ENCODE results near the gene TNS1.

TNS1 gene

GRCh38 chr2:217845301-217845700 lies 157.5 kb downstream of the TNS1 start:
- Histone ChIP-seq H3K9me3 (no peaks in the 10 kb centered on the region), H3K27me3 (ENCODE audit: low read depth) (no peaks in the 10 kb centered on the region), H3K36me3 (replicated peaks) (no peaks in the 10 kb centered on the region), H3K4me3 (no peak overlapping the region), H3K4me1 (no peaks in the 10 kb centered on the region)
- DNase-seq (ENCODE audit: low spot score in 2 of 2) = no peak
- in situ Hi-C loops (cut with MboI; ENCODE audit: low sequenced_read_pairs) = no loop called here

GRCh38 chr2:217844696-217845095 lies 158.1 kb downstream of the TNS1 start:
- no peaks in the 10 kb centered on the region for H3K36me3 ChIP-seq (replicated peaks)
- in situ Hi-C loops (cut with MboI; ENCODE audit: low sequenced_read_pairs) = no loop called here

DNA sequence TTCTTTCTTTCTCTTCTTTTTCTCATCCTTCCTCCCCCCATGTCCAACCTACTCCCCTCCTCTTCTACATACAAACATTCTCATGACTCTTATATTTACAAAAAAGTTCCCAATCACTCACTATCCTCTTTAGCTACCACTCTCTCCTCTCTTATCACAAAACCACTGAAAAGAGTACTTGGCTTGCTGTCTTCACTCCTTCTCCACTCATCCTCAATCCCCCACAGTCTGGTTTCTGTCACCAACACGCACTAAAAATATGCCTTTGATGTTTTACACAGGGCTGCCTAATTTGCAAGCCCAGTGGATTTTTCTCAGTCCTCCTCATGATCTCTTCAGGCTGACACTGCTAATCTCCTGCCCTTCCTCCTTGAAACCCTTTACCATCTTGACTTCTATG lies 159.5 kb downstream of the TNS1 start:
- Histone ChIP-seq H3K36me3 (replicated peaks) (no peaks in the 10 kb centered on the region), H3K4me1 (no peaks in the 10 kb centered on the region), H3K4me3 (no peak overlapping the region), H3K9me3 (no peaks in the 10 kb centered on the region), H3K27me3 (ENCODE audit: low read depth) (no peaks in the 10 kb centered on the region)
- no peak for DNase-seq (ENCODE audit: low spot score in 2 of 2)
- in situ Hi-C loops (cut with MboI; ENCODE audit: low sequenced_read_pairs) = no loop called here

More at GRCh38 chr2:217844696-217845095, 158.1 kb downstream of the TNS1 start:
- Histone ChIP-seq H3K27me3 (ENCODE audit: low read depth) (no peaks in the 10 kb centered on the region), H3K9me3 (no peaks in the 10 kb centered on the region), H3K4me1 (no peaks in the 10 kb centered on the region), H3K4me3 (no peak overlapping the region)
- no peak for DNase-seq (ENCODE audit: low spot score in 2 of 2)

DNA sequence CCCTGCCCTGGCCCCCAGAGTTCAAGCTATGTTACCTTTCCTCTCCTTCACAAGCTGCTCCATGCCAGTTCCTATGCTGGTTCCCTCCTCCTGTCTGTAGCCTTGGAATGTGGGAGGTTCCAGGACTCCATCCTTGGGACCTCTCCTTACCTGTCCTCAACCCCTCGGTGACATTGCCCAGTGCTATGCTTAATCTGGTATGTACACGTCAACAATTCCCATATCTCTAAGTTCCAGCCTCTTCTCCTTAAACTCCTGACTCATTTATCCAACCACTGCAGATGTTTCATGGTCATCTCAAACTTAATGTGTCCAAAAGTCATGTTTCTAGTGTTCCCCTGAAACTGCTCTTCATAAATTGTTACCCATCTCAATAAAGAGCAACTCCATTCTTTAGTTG lies 160.8 kb downstream of the TNS1 start:
- in situ Hi-C loops (cut with MboI; ENCODE audit: low sequenced_read_pairs) = no loop called here
- Histone ChIP-seq H3K4me1 (no peaks in the 10 kb centered on the region), H3K36me3 (replicated peaks) (no peaks in the 10 kb centered on the region), H3K4me3 (no peak overlapping the region), H3K9me3 (no peaks in the 10 kb centered on the region), H3K27me3 (ENCODE audit: low read depth) (no peaks in the 10 kb centered on the region)
- no peak for DNase-seq (ENCODE audit: low spot score in 2 of 2)

GRCh38 chr2:217840522-217840921 lies 162.3 kb downstream of the TNS1 start:
- Histone ChIP-seq H3K4me1 (no peaks in the 10 kb centered on the region), H3K4me3 (no peak overlapping the region), H3K27me3 (ENCODE audit: low read depth) (no peaks in the 10 kb centered on the region), H3K36me3 (replicated peaks) (no peaks in the 10 kb centered on the region), H3K9me3 (no peaks in the 10 kb centered on the region)
- in situ Hi-C loops (cut with MboI; ENCODE audit: low sequenced_read_pairs) = no loop called here
- no peak for DNase-seq (ENCODE audit: low spot score in 2 of 2)

DNA sequence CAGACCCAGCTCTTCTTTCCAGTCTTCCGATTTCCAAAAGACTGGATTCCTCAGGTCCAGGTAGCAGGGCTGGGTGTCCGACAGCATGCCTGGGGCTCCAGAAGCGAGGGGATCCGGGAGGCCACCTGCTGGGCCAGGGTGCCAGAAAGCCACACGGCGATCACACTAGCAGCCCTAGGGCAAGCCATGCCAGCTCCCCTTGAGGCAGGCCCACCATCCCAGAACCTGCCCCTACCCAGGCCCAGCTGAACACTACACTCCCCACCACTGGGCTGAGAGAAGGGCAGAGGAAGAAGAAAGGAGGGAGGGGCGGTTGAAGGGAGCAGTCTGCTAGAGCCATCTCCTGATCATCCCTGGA lies 163.1 kb downstream of the TNS1 start:
- in situ Hi-C loops (cut with MboI; ENCODE audit: low sequenced_read_pairs) = no loop called here
- Histone ChIP-seq H3K36me3 (replicated peaks) (no peaks in the 10 kb centered on the region), H3K27me3 (ENCODE audit: low read depth) (no peaks in the 10 kb centered on the region), H3K4me3 (no peak overlapping the region), H3K9me3 (no peaks in the 10 kb centered on the region), H3K4me1 (no peaks in the 10 kb centered on the region)
- DNase-seq (ENCODE audit: low spot score in 2 of 2) = no peak

- Histone ChIP-seq H3K4me1 (no peaks in the 10 kb centered on the region), H3K36me3 (replicated peaks) (no peaks in the 10 kb centered on the region), H3K9me3 (no peaks in the 10 kb centered on the region), H3K27me3 (ENCODE audit: low read depth) (no peaks in the 10 kb centered on the region), H3K4me3 (no peak overlapping the region)
- no peak for DNase-seq (ENCODE audit: low spot score in 2 of 2)
- in situ Hi-C loops (cut with MboI; ENCODE audit: low sequenced_read_pairs) = no loop called here
Measured at GRCh38 chr2:217839073-217839749, 163.6 kb downstream of the TNS1 start.

GRCh38 chr2:217838409-217838831 lies 164.4 kb downstream of the TNS1 start:
- Histone ChIP-seq H3K4me1 (no peaks in the 10 kb centered on the region), H3K27me3 (ENCODE audit: low read depth) (no peaks in the 10 kb centered on the region), H3K9me3 (no peaks in the 10 kb centered on the region), H3K36me3 (replicated peaks) (no peaks in the 10 kb centered on the region), H3K4me3 (no peak overlapping the region)
- no peak for DNase-seq (ENCODE audit: low spot score in 2 of 2)
- in situ Hi-C loops (cut with MboI; ENCODE audit: low sequenced_read_pairs) = no loop called here

DNA sequence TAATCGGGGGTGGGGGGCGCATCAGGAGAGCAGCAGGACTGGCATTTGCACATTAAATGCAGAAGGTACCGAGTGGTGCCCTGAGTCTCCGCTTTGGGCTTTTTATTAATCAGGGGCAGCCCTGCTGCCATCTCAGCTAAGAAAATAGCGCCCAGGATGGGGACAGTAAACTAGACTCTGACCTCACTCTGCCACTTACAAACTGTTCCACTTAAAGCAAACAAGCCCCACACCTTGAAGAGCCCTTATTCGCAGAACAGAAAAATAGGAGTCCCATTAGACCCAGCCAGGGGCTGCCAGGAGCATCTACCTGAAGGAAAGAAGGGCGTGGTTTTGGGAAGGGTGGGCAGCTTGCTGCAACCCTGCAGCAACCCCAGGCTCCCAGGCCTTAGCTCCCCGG lies 165.3 kb downstream of the TNS1 start:
- DNase-seq (ENCODE audit: low spot score in 2 of 2) = no peak
- Histone ChIP-seq H3K27me3 (ENCODE audit: low read depth) (no peaks in the 10 kb centered on the region), H3K36me3 (replicated peaks) (no peaks in the 10 kb centered on the region), H3K9me3 (no peaks in the 10 kb centered on the region), H3K4me1 (no peaks in the 10 kb centered on the region), H3K4me3 (no peak overlapping the region)
- in situ Hi-C loops (cut with MboI; ENCODE audit: low sequenced_read_pairs) = no loop called here

DNA sequence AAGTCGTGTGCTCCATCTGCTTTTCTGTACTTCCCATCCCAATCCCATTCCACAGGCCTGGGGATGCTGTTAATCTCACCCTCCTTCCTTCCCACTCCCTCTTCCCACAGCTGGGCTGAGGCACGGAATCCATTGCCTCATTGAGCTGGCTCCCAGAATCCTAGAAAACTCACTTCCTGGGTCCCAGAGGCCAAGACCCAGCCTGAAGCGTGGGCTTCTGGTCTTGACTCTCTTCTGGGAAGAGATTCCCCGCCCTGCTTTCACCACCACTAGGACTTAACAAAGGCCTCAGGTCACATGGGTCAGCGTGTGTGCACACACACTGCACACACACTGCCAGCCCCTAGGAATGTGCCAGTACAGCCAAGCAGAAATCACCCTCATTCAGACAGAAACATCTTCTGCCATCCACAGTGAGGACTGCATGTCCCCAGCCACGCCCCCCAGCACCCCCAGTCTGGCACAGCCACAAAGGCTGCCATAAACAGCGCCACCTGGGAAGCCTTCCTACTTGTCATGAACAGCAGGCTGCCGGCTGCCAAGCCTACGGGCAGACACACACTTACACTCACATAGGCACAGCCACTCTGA lies 165.8 kb downstream of the TNS1 start:
- H3K4me3 ChIP-seq = no peak overlapping the region
- DNase-seq (ENCODE audit: low spot score in 2 of 2) = peak in 1 of 2 experiments; percentile 27
- in situ Hi-C loops (cut with MboI; ENCODE audit: low sequenced_read_pairs) = no loop called here
- no peaks in the 10 kb centered on the region for H3K9me3 ChIP-seq
- H3K27me3 ChIP-seq (ENCODE audit: low read depth) = no peaks in the 10 kb centered on the region
- H3K36me3 ChIP-seq (replicated peaks) = no peaks in the 10 kb centered on the region
- H3K4me1 ChIP-seq = no peaks in the 10 kb centered on the region

- H3K4me3 ChIP-seq = no peak overlapping the region
- H3K4me1 ChIP-seq = no peaks in the 10 kb centered on the region
- no peaks in the 10 kb centered on the region for H3K9me3 ChIP-seq
- H3K27me3 ChIP-seq (ENCODE audit: low read depth) = no peaks in the 10 kb centered on the region
- in situ Hi-C loops (cut with MboI; ENCODE audit: low sequenced_read_pairs) = no loop called here
- no peaks in the 10 kb centered on the region for H3K36me3 ChIP-seq (replicated peaks)
- DNase-seq (ENCODE audit: low spot score in 2 of 2) = no peak
Measured at GRCh38 chr2:217835931-217836891, 166.6 kb downstream of the TNS1 start.

GRCh38 chr2:217834744-217835513 lies 167.9 kb downstream of the TNS1 start:
- no peaks in the 10 kb centered on the region for H3K4me1 ChIP-seq
- in situ Hi-C loops (cut with MboI; ENCODE audit: low sequenced_read_pairs) = no loop called here
- DNase-seq (ENCODE audit: low spot score in 2 of 2) = no peak

DNA sequence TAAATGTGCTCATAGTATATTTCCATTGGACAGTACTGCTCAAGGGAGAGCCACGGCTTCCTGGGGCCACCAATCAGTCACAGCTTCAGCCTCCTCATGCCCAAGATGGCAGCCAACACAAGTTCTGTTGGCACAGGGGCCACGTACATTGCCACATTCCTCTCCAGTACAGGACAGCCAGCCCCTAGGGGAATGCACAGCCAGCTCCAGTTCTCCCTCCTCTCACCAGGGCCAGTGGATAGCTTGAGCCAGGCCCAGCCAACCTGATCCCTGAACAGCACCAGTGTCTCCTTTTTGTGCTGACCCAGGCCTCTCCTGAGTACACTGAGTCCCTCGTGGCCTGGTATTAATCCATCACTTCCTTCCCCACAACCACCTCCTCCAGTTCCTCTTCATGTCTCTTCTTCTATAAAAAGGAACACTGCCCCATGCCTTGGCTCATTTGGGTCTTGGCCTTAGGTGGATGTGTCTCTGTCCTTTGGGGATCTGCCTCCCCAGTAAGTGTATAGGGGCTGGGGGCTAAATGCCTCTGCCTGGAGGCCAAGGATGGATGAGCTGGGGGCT lies 168.7 kb downstream of the TNS1 start:
- H3K4me1 ChIP-seq = no peaks in the 10 kb centered on the region
- in situ Hi-C loops (cut with MboI; ENCODE audit: low sequenced_read_pairs) = no loop called here
- no peaks in the 10 kb centered on the region for H3K27me3 ChIP-seq (ENCODE audit: low read depth)
- no peak overlapping the region for H3K4me3 ChIP-seq
- DNase-seq (ENCODE audit: low spot score in 2 of 2) = no peak
- no peaks in the 10 kb centered on the region for H3K9me3 ChIP-seq
- H3K36me3 ChIP-seq (replicated peaks) = no peaks in the 10 kb centered on the region

More at GRCh38 chr2:217834744-217835513, 167.9 kb downstream of the TNS1 start:
- no peak overlapping the region for H3K4me3 ChIP-seq
- H3K9me3 ChIP-seq = no peaks in the 10 kb centered on the region
- H3K27me3 ChIP-seq (ENCODE audit: low read depth) = no peaks in the 10 kb centered on the region
- H3K36me3 ChIP-seq (replicated peaks) = no peaks in the 10 kb centered on the region
